ENCODE measurements around the gene ITCH.
"Not testable (repeated sequence)": the region's sequence is repeated elsewhere in the genome, so short reads cannot be mapped to it uniquely, and the experiment has no call there.

DNA sequence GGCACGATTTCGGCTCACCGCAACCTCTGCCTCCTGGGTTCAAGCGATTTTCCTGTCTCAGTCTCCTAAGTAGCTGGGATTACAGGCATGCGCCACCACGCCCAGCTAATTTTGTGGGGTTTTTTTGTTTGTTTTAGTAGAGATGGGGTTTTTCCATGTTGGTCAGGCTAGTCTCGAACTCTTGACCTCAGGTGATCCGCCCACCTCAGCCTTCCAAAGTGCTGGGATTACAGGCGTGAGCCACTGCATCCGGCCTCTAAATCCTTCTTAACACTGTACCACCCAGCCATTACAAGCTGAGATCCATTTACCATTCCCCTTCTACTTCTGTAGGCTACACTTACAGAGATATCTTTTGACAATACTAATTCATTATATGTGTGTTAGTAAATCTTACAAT lies 51.5 kb downstream of the ITCH start:
- not testable (repeated sequence) for TF ChIP-seq POLR2AphosphoS5 (IDR thresholded peaks at IDR 0.05; ENCODE audit: borderline replicate concordance, low read depth, low read length); EZH2 (IDR thresholded peaks at IDR 0.05)

All from SK-N-MC (cell line).